ENCODE data around the gene MRPL50. TPM values are rescaled to one million over a fixed set of nuclear protein-coding genes. Genes with fewer than 3 reads are reported as not detected.

MRPL50 gene
- total RNA-seq, 2 experiments from 2014 or later, result 16.3 to 16.7 TPM

DNA sequence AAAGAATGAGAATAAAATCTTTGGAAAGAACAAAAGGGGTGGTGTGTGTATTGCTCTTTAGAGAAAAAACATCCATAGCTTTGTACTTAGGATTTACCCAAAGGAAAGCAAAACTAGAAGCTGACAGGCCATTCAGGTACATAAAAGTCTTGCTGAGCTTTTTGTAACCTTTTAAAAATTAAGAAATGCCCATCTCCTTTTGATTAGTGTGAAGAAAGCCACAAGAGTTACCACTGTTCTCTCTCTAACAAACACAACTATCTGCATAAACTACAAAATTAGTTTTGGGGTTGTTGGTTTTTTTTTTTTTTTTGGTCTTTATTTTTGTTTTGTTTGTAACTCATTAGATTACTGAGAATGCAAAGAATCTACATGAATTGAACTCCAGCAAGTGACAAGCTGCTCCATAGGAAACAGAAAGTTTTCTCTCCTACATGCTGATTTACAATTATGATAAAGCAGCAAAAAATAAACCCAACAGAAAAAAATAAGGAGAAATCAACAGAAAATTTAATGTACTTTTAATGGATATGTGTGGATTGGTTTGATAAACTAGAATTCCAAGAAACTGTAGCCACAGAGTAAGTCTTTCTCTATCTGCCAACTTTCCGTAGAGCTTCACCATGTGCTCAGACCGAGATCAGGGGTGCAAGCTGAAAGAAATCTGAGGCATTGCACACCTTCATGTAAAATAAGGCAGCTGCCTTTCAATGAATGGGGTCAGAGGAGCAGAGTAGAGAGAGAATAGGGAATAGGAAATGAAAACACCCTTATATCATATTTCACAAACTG lies 25.9 kb downstream of the MRPL50 start:
- H3K27me3 Mint-ChIP-seq, result peaks cover 17% of the 10 kb centered on the region
- intact Hi-C loops (cut with micrococcal nuclease), result no loop called here
- ATAC-seq, result no peak
- H3K9me3 Mint-ChIP-seq, result no peaks in the 10 kb centered on the region
- ChIA-PET CTCF (interaction anchor here (1.2 to 1.5 kb wide), 2 partner anchors 10 to 16 kb away, joined by 3 to 9 read pairs; no protein-coding TSS in a partner anchor), POLR2A (no interaction called here)
- DNase-seq, result no peak
- H3K4me3 Mint-ChIP-seq, result no peak overlapping the region
- no peaks in the 10 kb centered on the region for H3K4me1 Mint-ChIP-seq (ENCODE audit: low read depth)
- H3K36me3 Mint-ChIP-seq (ENCODE audit: low read depth), result no peaks in the 10 kb centered on the region
- H3K27ac Mint-ChIP-seq, result no peak overlapping the region
- no peak for TF ChIP-seq CTCF (IDR thresholded peaks at IDR 0.05)

DNA sequence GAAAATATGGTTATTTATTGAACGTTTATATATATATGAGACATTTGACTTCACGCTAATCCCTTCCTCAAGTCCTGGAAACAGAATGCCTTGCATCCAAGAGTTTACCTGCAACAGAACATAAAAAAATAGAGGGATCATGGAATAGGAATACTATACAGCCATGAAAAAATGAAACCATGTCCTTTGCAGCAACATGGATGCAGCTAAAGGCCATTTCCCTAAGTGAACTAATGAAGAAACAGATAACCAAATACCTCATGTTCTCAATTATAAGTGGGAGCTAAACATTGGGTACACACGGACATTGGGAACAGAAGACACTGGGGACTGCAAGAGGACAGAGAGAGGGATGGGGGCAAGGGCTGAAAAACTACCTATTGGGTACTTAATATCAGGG lies 26.6 kb downstream of the MRPL50 start:
- ChIA-PET CTCF (no interaction called here), POLR2A (no interaction called here)
- Mint-ChIP-seq H3K36me3 (ENCODE audit: low read depth) (no peaks in the 10 kb centered on the region), H3K27ac (no peak overlapping the region), H3K4me1 (ENCODE audit: low read depth) (no peaks in the 10 kb centered on the region), H3K9me3 (no peaks in the 10 kb centered on the region), H3K27me3 (peaks cover 19% of the 10 kb centered on the region), H3K4me3 (no peak overlapping the region)
- no peak for ATAC-seq
- TF ChIP-seq CTCF (IDR thresholded peaks at IDR 0.05), result no peak
- no peak for DNase-seq
- intact Hi-C loops (cut with micrococcal nuclease), result no loop called here

- ATAC-seq (no peak), DNase-seq (no peak)
- intact Hi-C loops (cut with micrococcal nuclease), result no loop called here
- no peak for TF ChIP-seq CTCF (IDR thresholded peaks at IDR 0.05)
- H3K9me3 Mint-ChIP-seq, result no peaks in the 10 kb centered on the region
- POLR2A ChIA-PET, result no interaction called here
- H3K36me3 Mint-ChIP-seq (ENCODE audit: low read depth), result no peaks in the 10 kb centered on the region
- H3K4me1 Mint-ChIP-seq (ENCODE audit: low read depth), result no peaks in the 10 kb centered on the region
- H3K27me3 Mint-ChIP-seq, result peaks cover 9% of the 10 kb centered on the region
- no peak overlapping the region for H3K4me3 Mint-ChIP-seq
- H3K27ac Mint-ChIP-seq, result no peak overlapping the region
- CTCF ChIA-PET, result interaction anchor here (0.6 to 2.6 kb wide), 3 partner anchors 10 to 28 kb away, joined by 3 to 14 read pairs (median 3); no protein-coding TSS in a partner anchor
These were observed 28.4 kb downstream of the MRPL50 start for GRCh38 chr9:101369884-101370531.

DNA sequence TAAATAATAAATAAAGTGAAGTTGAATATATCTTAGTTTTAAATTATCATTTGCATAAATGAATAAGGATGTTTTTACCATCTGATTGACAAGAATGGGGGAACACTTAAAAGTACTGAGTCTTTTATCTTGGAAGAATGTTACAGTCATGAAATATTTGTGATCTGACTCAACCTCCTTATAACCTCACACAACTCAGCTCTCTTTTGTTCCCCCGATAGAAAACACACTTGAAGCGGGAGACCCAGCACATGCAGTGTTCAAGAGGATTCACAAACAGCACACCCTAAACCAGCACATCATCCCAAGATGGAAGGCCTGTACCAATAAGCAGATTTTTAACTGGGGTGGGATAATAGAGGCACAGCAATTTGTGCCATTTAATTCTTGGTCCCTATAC lies 29.1 kb downstream of the MRPL50 start:
- CTCF ChIA-PET, result interaction anchor here (1.1 to 2.6 kb wide), 2 partner anchors 11 to 19 kb away, joined by 3 to 14 read pairs; no protein-coding TSS in a partner anchor
- no peaks in the 10 kb centered on the region for H3K36me3 Mint-ChIP-seq (ENCODE audit: low read depth)
- no peak overlapping the region for H3K4me3 Mint-ChIP-seq
- H3K4me1 Mint-ChIP-seq (ENCODE audit: low read depth), result no peaks in the 10 kb centered on the region
- TF ChIP-seq CTCF (IDR thresholded peaks at IDR 0.05), result no peak
- H3K27me3 Mint-ChIP-seq, result peaks cover 7% of the 10 kb centered on the region
- intact Hi-C loops (cut with micrococcal nuclease), result no loop called here
- no peaks in the 10 kb centered on the region for H3K9me3 Mint-ChIP-seq
- H3K27ac Mint-ChIP-seq, result no peak overlapping the region
- POLR2A ChIA-PET, result no interaction called here
- ATAC-seq (no peak), DNase-seq (no peak)

- CTCF ChIA-PET, result no interaction called here
- Mint-ChIP-seq H3K27ac (no peak overlapping the region), H3K4me3 (no peak overlapping the region), H3K27me3 (peaks cover 4% of the 10 kb centered on the region), H3K9me3 (no peaks in the 10 kb centered on the region), H3K4me1 (ENCODE audit: low read depth) (no peaks in the 10 kb centered on the region), H3K36me3 (ENCODE audit: low read depth) (no peaks in the 10 kb centered on the region)
- TF ChIP-seq CTCF (IDR thresholded peaks at IDR 0.05), result no peak
- ATAC-seq (no peak), DNase-seq (no peak)
- intact Hi-C loops (cut with micrococcal nuclease), result no loop called here
- POLR2A ChIA-PET, result interaction anchor here (0.6 kb wide), 1 partner anchor 37 kb away, joined by 3 read pairs; no protein-coding TSS in a partner anchor
These were observed 31.1 kb downstream of the MRPL50 start for GRCh38 chr9:101367323-101367722.

All from activated CD8-positive, alpha-beta T cell treated with anti-CD3 and anti-CD28 coated beads for 36 hours (primary cell).